Measurements from ENCODE around the gene SLC6A16.
A peak's percentile ranks its signal among the peaks of the same experiment; 100 is the strongest.

Gene SLC6A16

DNA sequence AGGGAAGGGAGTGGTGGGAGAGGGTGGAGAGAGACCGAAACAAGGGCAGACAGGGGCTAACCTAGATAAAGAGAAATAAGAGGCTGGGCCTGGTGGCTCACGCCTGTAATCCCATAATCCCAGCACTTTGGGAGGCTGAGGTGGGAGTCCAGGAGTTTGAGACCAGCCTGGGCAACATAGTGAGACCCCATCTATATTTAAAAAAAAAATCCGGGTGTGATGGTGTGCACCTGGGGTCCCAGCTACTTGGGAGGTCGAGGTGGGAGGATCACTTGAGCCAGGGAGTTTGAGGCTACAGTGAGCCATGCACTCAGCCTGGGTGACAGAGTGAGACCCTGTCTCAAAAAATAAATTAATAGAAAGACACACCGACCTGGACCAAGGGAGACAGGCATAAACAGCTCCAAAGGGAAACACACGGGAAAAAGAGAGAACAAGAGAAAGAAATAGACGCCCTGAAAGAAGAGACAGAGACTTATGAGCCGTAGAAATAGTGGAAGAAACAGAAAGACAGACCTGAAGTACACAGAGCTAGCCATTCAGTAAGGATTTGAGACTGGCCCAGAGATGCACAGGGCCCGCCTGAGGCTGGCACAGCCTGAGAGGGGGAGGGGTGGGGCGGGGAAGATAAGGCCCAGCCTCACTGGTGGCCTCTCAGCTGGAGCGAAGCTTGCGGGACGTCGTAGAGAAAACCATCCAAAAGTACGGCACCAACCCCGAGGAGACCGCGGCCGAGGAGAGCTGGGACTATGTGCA is 12.5 kb upstream of the SLC6A16 start:
- H3K9me3 ChIP-seq (ENCODE audit: insufficient read depth, low read length) = no peaks in the 10 kb centered on the region
- TF ChIP-seq, protein P1, sequence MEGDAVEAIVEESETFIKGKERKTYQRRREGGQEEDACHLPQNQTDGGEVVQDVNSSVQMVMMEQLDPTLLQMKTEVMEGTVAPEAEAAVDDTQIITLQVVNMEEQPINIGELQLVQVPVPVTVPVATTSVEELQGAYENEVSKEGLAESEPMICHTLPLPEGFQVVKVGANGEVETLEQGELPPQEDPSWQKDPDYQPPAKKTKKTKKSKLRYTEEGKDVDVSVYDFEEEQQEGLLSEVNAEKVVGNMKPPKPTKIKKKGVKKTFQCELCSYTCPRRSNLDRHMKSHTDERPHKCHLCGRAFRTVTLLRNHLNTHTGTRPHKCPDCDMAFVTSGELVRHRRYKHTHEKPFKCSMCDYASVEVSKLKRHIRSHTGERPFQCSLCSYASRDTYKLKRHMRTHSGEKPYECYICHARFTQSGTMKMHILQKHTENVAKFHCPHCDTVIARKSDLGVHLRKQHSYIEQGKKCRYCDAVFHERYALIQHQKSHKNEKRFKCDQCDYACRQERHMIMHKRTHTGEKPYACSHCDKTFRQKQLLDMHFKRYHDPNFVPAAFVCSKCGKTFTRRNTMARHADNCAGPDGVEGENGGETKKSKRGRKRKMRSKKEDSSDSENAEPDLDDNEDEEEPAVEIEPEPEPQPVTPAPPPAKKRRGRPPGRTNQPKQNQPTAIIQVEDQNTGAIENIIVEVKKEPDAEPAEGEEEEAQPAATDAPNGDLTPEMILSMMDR (IDR thresholded peaks at IDR 0.05; ENCODE audit: insufficient read depth, low read length, poor library complexity, severe bottlenecking) = no peak
- no peak for TF ChIP-seq EZH2phosphoT487 (conservative IDR thresholded peaks at IDR 0.05; ENCODE audit: low read length)
- H2AFZ ChIP-seq (ENCODE audit: low read depth, low read length, severe bottlenecking) = no peak overlapping the region
- no peaks in the 10 kb centered on the region for H3K9me2 ChIP-seq (replicated peaks; ENCODE audit: insufficient read depth, low read length)
- H3K4me2 ChIP-seq (ENCODE audit: low read depth, low read length, poor library complexity, severe bottlenecking) = peak overlapping the region; percentile 88
- H3K9ac ChIP-seq (ENCODE audit: low read length) = peak overlapping the region; percentile 86
- peaks cover 68% of the 10 kb centered on the region for H3F3A ChIP-seq (ENCODE audit: insufficient read depth)
- H3K4me3 ChIP-seq (ENCODE audit: insufficient read depth, low read length, poor library complexity, severe bottlenecking) = peak overlapping the region; percentile 71
- no peaks in the 10 kb centered on the region for H3K27me3 ChIP-seq (ENCODE audit: low read length)
- H4K20me1 ChIP-seq (ENCODE audit: low read depth, low read length) = no peaks in the 10 kb centered on the region
- H3K27ac ChIP-seq (ENCODE audit: low read depth, low read length) = peak overlapping the region; percentile 97
- H3K36me3 ChIP-seq (ENCODE audit: low read length) = peaks cover 15% of the 10 kb centered on the region
- peaks cover 30% of the 10 kb centered on the region for H3K79me2 ChIP-seq (ENCODE audit: insufficient read depth, low read length)

DNA sequence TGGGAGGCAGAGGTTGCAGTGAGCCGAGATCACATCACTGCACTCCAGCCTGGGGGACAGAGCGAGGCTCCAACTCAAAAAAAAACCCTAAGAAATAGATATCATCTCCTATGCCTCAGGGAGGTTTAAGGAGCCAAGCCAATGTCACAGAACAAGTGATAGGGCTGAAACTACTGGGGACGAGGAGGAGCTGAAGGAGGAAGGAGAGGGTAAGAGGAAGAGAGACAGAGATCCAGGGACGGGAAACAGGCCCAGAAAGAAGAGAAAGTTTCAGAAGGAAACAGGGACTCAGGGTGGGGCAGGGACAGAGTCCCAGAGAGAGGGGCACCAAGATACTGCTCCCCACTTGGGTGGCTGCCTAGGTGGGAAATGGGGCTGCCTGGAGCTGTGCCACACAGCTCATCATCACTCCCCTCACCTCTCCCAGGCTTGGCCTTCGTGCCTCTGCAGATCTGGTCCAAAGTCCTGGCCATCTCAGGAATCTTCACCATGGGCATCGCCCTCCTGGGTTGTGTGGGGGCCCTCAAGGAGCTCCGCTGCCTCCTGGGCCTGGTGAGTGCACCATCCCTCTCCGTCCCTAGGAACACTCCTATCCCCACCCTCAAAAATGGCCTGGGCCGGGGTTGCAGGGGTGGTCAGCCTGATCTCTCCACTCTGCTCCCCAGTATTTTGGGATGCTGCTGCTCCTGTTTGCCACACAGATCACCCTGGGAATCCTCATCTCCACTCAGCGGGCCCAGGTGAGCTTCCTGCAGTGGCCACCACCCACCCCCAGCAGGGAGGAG is 11.7 kb upstream of the SLC6A16 start:
- no peaks in the 10 kb centered on the region for H3K27me3 ChIP-seq (ENCODE audit: low read length)
- no peaks in the 10 kb centered on the region for H4K20me1 ChIP-seq (ENCODE audit: low read depth, low read length)
- H3K4me3 ChIP-seq (ENCODE audit: insufficient read depth, low read length, poor library complexity, severe bottlenecking) = peak overlapping the region; percentile 71
- peak overlapping the region; percentile 97 for H3K27ac ChIP-seq (ENCODE audit: low read depth, low read length)
- peak overlapping the region; percentile 88 for H3K4me2 ChIP-seq (ENCODE audit: low read depth, low read length, poor library complexity, severe bottlenecking)
- peak overlapping the region; percentile 86 for H3K9ac ChIP-seq (ENCODE audit: low read length)
- peaks cover 30% of the 10 kb centered on the region for H3K79me2 ChIP-seq (ENCODE audit: insufficient read depth, low read length)
- no peaks in the 10 kb centered on the region for H3K9me2 ChIP-seq (replicated peaks; ENCODE audit: insufficient read depth, low read length)
- no peaks in the 10 kb centered on the region for H3K9me3 ChIP-seq (ENCODE audit: insufficient read depth, low read length)
- H2AFZ ChIP-seq (ENCODE audit: low read depth, low read length, severe bottlenecking) = no peak overlapping the region
- TF ChIP-seq, protein P1 (IDR thresholded peaks at IDR 0.05; ENCODE audit: insufficient read depth, low read length, poor library complexity, severe bottlenecking) = no peak
- no peak for TF ChIP-seq EZH2phosphoT487 (conservative IDR thresholded peaks at IDR 0.05; ENCODE audit: low read length)
- peaks cover 75% of the 10 kb centered on the region for H3F3A ChIP-seq (ENCODE audit: insufficient read depth)
- H3K36me3 ChIP-seq (ENCODE audit: low read length) = peaks cover 15% of the 10 kb centered on the region

DNA sequence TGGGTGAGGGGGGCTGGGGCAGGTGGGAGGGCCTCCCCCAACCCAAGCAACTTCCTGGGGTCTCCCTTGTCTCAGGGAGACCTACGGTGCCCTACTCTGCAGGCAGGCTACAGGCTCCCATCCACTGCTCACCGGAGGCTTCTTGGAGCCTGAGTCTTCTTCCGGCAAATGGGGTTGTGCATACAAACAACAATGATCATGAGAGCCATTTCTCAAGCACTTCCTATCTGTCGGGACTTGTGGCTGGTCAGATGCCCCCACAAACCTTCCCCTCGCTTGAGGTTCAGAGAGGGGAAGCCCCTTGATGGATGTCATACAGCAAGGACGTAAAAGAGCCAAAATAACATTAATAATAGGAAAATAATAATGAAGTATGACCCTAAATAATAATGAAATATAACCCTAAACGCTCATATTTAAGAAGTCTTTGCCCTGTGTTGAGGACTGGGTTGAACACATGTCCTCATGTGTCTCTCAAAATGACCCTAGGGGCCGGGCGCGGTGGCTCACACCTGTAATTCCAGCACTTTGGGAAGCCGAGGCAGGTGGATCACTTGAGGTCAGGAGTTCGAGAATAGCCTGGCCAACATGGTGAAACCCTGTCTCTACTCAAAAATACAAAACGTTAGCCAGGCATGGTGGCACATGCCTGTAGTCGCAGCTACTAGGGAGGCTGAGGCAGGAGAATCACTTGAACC is 10.9 kb upstream of the SLC6A16 start:
- H3K27ac ChIP-seq (ENCODE audit: low read depth, low read length) = peak overlapping the region; percentile 97
- H2AFZ ChIP-seq (ENCODE audit: low read depth, low read length, severe bottlenecking) = no peak overlapping the region
- H3K4me2 ChIP-seq (ENCODE audit: low read depth, low read length, poor library complexity, severe bottlenecking) = peak overlapping the region; percentile 88

More for the DNA sequence above, 10.9 kb upstream of the SLC6A16 start:
- peaks cover 30% of the 10 kb centered on the region for H3K79me2 ChIP-seq (ENCODE audit: insufficient read depth, low read length)
- no peaks in the 10 kb centered on the region for H4K20me1 ChIP-seq (ENCODE audit: low read depth, low read length)
- peaks cover 15% of the 10 kb centered on the region for H3K36me3 ChIP-seq (ENCODE audit: low read length)
- TF ChIP-seq, protein P1 (IDR thresholded peaks at IDR 0.05; ENCODE audit: insufficient read depth, low read length, poor library complexity, severe bottlenecking) = no peak
- TF ChIP-seq EZH2phosphoT487 (conservative IDR thresholded peaks at IDR 0.05; ENCODE audit: low read length) = no peak
- H3K9ac ChIP-seq (ENCODE audit: low read length) = peak overlapping the region; percentile 86
- H3K9me2 ChIP-seq (replicated peaks; ENCODE audit: insufficient read depth, low read length) = no peaks in the 10 kb centered on the region
- H3K4me3 ChIP-seq (ENCODE audit: insufficient read depth, low read length, poor library complexity, severe bottlenecking) = peak overlapping the region; percentile 71
- peaks cover 75% of the 10 kb centered on the region for H3F3A ChIP-seq (ENCODE audit: insufficient read depth)
- no peaks in the 10 kb centered on the region for H3K9me3 ChIP-seq (ENCODE audit: insufficient read depth, low read length)
- no peaks in the 10 kb centered on the region for H3K27me3 ChIP-seq (ENCODE audit: low read length)

Data from SU-DHL-6 (cell line).